Neuronal stem cell (in vitro differentiated cells): ENCODE data around the gene ZNF750.
A peak's percentile ranks its signal among the peaks of the same experiment; 100 is the strongest.

Experiments
- DNase-seq: peaks from one replicate; pipeline ENCODE4 v3.0.0-alpha.2; 2013; ENCODE audit warnings: low spot score
- H2AFZ ChIP-seq: one replicate; pipeline ENCODE4 v1.6.1; 2013; ENCODE audit warnings: mild to moderate bottlenecking, low read length, inconsistent platforms
- H2AK5ac ChIP-seq: 2 replicates; pipeline ENCODE4 v1.6.1; 2013; ENCODE audit warnings: low read depth, mild to moderate bottlenecking, inconsistent platforms, low read length, moderate library complexity, mixed read lengths
- H2BK120ac ChIP-seq: 2 replicates; pipeline ENCODE4 v1.6.1; 2013; ENCODE audit warnings: low read depth, mild to moderate bottlenecking, inconsistent platforms, low read length, moderate library complexity, mixed read lengths
- H2BK12ac ChIP-seq: one replicate; pipeline ENCODE4 v1.6.1; 2013; ENCODE audit warnings: low read length, inconsistent platforms
- H2BK15ac ChIP-seq: 2 replicates; pipeline ENCODE4 v1.6.1; 2013; ENCODE audit warnings: mild to moderate bottlenecking, low read length, inconsistent platforms, mixed read lengths
- H2BK5ac ChIP-seq: one replicate; pipeline ENCODE4 v1.6.1; 2013; ENCODE audit warnings: inconsistent platforms, mild to moderate bottlenecking, low read length, moderate library complexity
- H3K14ac ChIP-seq: one replicate; pipeline ENCODE4 v1.6.1; 2013; ENCODE audit warnings: low read length, inconsistent platforms
- H3K18ac ChIP-seq: 2 replicates; pipeline ENCODE4 v1.6.1; 2013; ENCODE audit warnings: low read length, inconsistent platforms
- H3K23ac ChIP-seq: 2 replicates; pipeline ENCODE4 v1.6.1; 2013; ENCODE audit warnings: low read depth, mild to moderate bottlenecking, mixed read lengths, low read length, inconsistent platforms; ENCODE audit not compliant: poor library complexity
- H3K27ac ChIP-seq: replicated peaks from 3 replicates; pipeline ENCODE4 v1.5.1; 2013; ENCODE audit warnings: low read length, inconsistent platforms
- H3K27me3 ChIP-seq, 3 experiments: 2 replicates each; pipeline ENCODE4 v1.6.1; 2013; ENCODE audit warnings: low read length in 3 of 3, mild to moderate bottlenecking in 2 of 3, inconsistent platforms in 1 of 3, low read depth in 1 of 3, mixed read lengths in 1 of 3, moderate library complexity in 1 of 3; ENCODE audit not compliant: control insufficient read depth in 3 of 3, insufficient read depth in 3 of 3
- H3K36me3 ChIP-seq, 2 donors: replicated peaks in 1 of 2; 2 replicates each; pipeline ENCODE4 v1.6.1; 2013; ENCODE audit warnings: low read length in 2 of 2; ENCODE audit not compliant: control insufficient read depth in 2 of 2, insufficient read depth in 2 of 2
- H3K4ac ChIP-seq: 2 replicates; pipeline ENCODE4 v1.6.1; 2013; ENCODE audit warnings: inconsistent platforms, mild to moderate bottlenecking, low read length, moderate library complexity
- H3K4me1 ChIP-seq, 2 donors: 1 replicate in 1 of 2; 2 replicates in 1 of 2; pipeline ENCODE4 v1.6.1; 2013; ENCODE audit warnings: low read length in 2 of 2, low read depth in 1 of 2; ENCODE audit not compliant: control insufficient read depth in 2 of 2, insufficient read depth in 1 of 2
- H3K4me2 ChIP-seq: one replicate; pipeline ENCODE4 v1.6.1; 2013; ENCODE audit warnings: mild to moderate bottlenecking, low read length, inconsistent platforms; ENCODE audit not compliant: insufficient read depth, poor library complexity, severe bottlenecking
- H3K4me3 ChIP-seq, 2 donors: 2 replicates each; pipeline ENCODE4 v1.5.1; 2013; ENCODE audit warnings: low read length in 2 of 2, mild to moderate bottlenecking in 2 of 2, inconsistent platforms in 1 of 2, moderate library complexity in 1 of 2
- H3K79me1 ChIP-seq: one replicate; pipeline ENCODE4 v1.6.1; 2013; ENCODE audit warnings: low read depth, mild to moderate bottlenecking, inconsistent platforms, low read length, moderate library complexity
- H3K9ac ChIP-seq: one replicate; pipeline ENCODE4 v1.6.1; 2013; ENCODE audit warnings: mild to moderate bottlenecking, low read depth, low read length, inconsistent platforms; ENCODE audit not compliant: poor library complexity
- H3K9me3 ChIP-seq, 2 donors: replicated peaks in 1 of 2; 2 replicates each; pipeline versions ENCODE3 to v1.6.1; 2013; ENCODE audit warnings: low read length in 2 of 2, mild to moderate bottlenecking in 2 of 2, inconsistent platforms in 1 of 2, low read depth in 1 of 2, mixed read lengths in 1 of 2, moderate library complexity in 1 of 2; ENCODE audit not compliant: control insufficient read depth in 2 of 2, insufficient read depth in 1 of 2
- H4K8ac ChIP-seq: one replicate; pipeline ENCODE4 v1.6.1; 2013; ENCODE audit warnings: low read depth, mild to moderate bottlenecking, inconsistent platforms, low read length, moderate library complexity
- H4K91ac ChIP-seq: one replicate; pipeline ENCODE4 v1.6.1; 2013; ENCODE audit warnings: low read length, low read depth, mild to moderate bottlenecking, inconsistent platforms; ENCODE audit not compliant: poor library complexity
- WGBS, 2 donors: extraction: QIAGEN DNeasy Blood & Tissue Kit; methylation state at CpG; one replicate each; pipeline ENCODE4 v1.1.7; 2013; ENCODE audit warnings: missing lambda C conversion rate in 2 of 2, mixed read lengths in 1 of 2; ENCODE audit not compliant: insufficient read length in 2 of 2, insufficient replicate concordance in 1 of 2; ENCODE audit errors: extremely low coverage in 2 of 2; 5-methylcytosine and 5-hydroxymethylcytosine counted together

The ZNF750 gene

GRCh38 chr17:82860606-82861392, 21.0 kb upstream of the ZNF750 start:
- H2BK15ac ChIP-seq: no peak overlapping the region
- H2AK5ac ChIP-seq: peak overlapping the region; percentile 30
- H2AFZ ChIP-seq: no peak overlapping the region
- H3K18ac ChIP-seq: peak overlapping the region; percentile 69
- DNase-seq: no peak
- peaks cover 15% of the 10 kb centered on the region for H3K79me1 ChIP-seq
- H3K14ac ChIP-seq: peak overlapping the region; percentile 60
- peaks cover 3 to 29% of the 10 kb centered on the region in 2 donors for H3K36me3 ChIP-seq
- peak overlapping the region; percentile 56 for H3K23ac ChIP-seq
- peaks cover 30 to 39% of the 10 kb centered on the region in 2 donors for H3K4me1 ChIP-seq
- WGBS, 2 donors: no CpG with 5 or more reads among the region's 42 CpGs
- no peaks in the 10 kb centered on the region for H3K27me3 ChIP-seq
- H2BK12ac ChIP-seq: no peak overlapping the region
- H3K9me3 ChIP-seq: peaks cover 3 to 7% of the 10 kb centered on the region in 2 donors
- no peak overlapping the region for H3K4ac ChIP-seq
- H4K91ac ChIP-seq: no peak overlapping the region
- no peak overlapping the region for H3K27ac ChIP-seq
- peak overlapping the region; percentile 27 for H2BK5ac ChIP-seq
- H3K4me3 ChIP-seq: no peak overlapping the region
- H3K4me2 ChIP-seq: no peak overlapping the region
- H2BK120ac ChIP-seq: no peak overlapping the region
- peak overlapping the region; percentile 3 for H3K9ac ChIP-seq
- peak overlapping the region; percentile 26 for H4K8ac ChIP-seq

- H3K36me3 ChIP-seq: peaks cover 7 to 40% of the 10 kb centered on the region in 2 donors
- H3K27me3 ChIP-seq: no peaks in the 10 kb centered on the region
- H3K79me1 ChIP-seq: peaks cover 14% of the 10 kb centered on the region
- DNase-seq: no peak
- WGBS, 2 donors: no CpG with 5 or more reads among the region's 23 CpGs
- H4K91ac ChIP-seq: no peak overlapping the region
- H2AFZ ChIP-seq: no peak overlapping the region
- H3K18ac ChIP-seq: peak overlapping the region; percentile 34
- H3K4me3 ChIP-seq: no peak overlapping the region
- no peak overlapping the region for H2BK15ac ChIP-seq
- H3K9ac ChIP-seq: no peak overlapping the region
- no peak overlapping the region for H3K14ac ChIP-seq
- H3K23ac ChIP-seq: no peak overlapping the region
- H3K4me1 ChIP-seq: peaks cover 25 to 34% of the 10 kb centered on the region in 2 donors
- H3K4me2 ChIP-seq: no peak overlapping the region
- no peak overlapping the region for H2BK120ac ChIP-seq
- no peak overlapping the region for H2AK5ac ChIP-seq
- H2BK12ac ChIP-seq: no peak overlapping the region
- H4K8ac ChIP-seq: no peak overlapping the region
- peaks cover 3 to 11% of the 10 kb centered on the region in 2 donors for H3K9me3 ChIP-seq
- no peak overlapping the region for H3K4ac ChIP-seq
- H2BK5ac ChIP-seq: peak overlapping the region; percentile 27
- peak overlapping the region; percentile 14 for H3K27ac ChIP-seq
Measured at GRCh38 chr17:82859431-82860403, 19.9 kb upstream of the ZNF750 start.

GRCh38 chr17:82858376-82859126, 18.7 kb upstream of the ZNF750 start:
- H3K79me1 ChIP-seq: peaks cover 13% of the 10 kb centered on the region
- no peak overlapping the region for H3K4ac ChIP-seq
- H2BK12ac ChIP-seq: no peak overlapping the region
- no peaks in the 10 kb centered on the region for H3K27me3 ChIP-seq
- H3K23ac ChIP-seq: peak overlapping the region; percentile 60
- no peak overlapping the region for H2AFZ ChIP-seq
- no peak overlapping the region for H2BK120ac ChIP-seq
- no peak overlapping the region for H4K8ac ChIP-seq
- H3K14ac ChIP-seq: no peak overlapping the region
- no peak overlapping the region for H3K4me3 ChIP-seq
- no peak overlapping the region for H3K27ac ChIP-seq
- H4K91ac ChIP-seq: no peak overlapping the region
- H3K4me2 ChIP-seq: no peak overlapping the region
- H2AK5ac ChIP-seq: no peak overlapping the region
- no peak overlapping the region for H2BK5ac ChIP-seq
- peak overlapping the region; percentile 60 for H3K18ac ChIP-seq
- no CpG with 5 or more reads among the region's 28 CpGs for WGBS, 2 donors
- H3K9ac ChIP-seq: no peak overlapping the region
- H3K36me3 ChIP-seq: peaks cover 12 to 47% of the 10 kb centered on the region in 2 donors
- no peak overlapping the region for H2BK15ac ChIP-seq
- H3K4me1 ChIP-seq: peaks cover 20 to 26% of the 10 kb centered on the region in 2 donors
- no peak for DNase-seq
- peaks cover 3 to 11% of the 10 kb centered on the region in 2 donors for H3K9me3 ChIP-seq
